COLO668 (cell line): ENCODE data around the gene MOB3A.
A peak's percentile ranks its signal among the peaks of the same experiment; 100 is the strongest.

Source experiments
- DNase-seq: peaks from one replicate; lab custom pipeline; 2025; ENCODE audit not compliant: unreplicated experiment; lab: John Stamatoyannopoulos, UW

The MOB3A gene

DNA sequence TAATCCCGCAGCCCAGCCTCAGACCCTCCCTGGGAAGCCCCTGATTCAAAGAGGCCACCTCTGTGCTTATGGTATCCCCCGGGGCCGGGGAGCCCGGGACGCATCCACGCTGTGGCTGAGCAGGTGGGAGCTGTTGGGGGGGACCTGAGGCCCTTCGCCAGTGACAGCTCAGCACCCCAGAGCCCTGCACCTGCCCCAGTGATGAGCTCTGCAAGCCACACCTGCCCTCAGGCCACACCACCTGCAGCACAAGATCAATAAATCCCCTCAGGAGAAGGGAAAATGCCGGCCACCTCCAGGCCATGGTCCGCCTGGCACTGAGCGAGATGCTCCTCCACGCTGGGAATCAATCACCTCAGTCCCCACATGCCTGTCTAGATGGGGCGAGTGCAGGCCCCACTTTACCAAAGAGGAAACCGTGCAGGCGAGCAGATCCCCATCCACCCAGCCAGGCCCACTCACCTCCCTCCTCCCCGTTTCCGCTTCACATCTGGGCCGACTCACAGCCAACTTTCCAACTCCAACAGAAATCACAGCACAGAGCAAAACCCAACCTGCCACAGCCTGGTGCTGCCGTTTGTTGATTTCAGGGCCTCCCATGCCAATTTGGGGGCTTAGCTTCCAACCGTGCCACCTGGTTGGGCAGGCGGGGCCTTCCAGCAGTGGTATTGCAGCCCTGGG lies 12.8 kb downstream of the MOB3A start:
- DNase-seq = peak; percentile 91

DNA sequence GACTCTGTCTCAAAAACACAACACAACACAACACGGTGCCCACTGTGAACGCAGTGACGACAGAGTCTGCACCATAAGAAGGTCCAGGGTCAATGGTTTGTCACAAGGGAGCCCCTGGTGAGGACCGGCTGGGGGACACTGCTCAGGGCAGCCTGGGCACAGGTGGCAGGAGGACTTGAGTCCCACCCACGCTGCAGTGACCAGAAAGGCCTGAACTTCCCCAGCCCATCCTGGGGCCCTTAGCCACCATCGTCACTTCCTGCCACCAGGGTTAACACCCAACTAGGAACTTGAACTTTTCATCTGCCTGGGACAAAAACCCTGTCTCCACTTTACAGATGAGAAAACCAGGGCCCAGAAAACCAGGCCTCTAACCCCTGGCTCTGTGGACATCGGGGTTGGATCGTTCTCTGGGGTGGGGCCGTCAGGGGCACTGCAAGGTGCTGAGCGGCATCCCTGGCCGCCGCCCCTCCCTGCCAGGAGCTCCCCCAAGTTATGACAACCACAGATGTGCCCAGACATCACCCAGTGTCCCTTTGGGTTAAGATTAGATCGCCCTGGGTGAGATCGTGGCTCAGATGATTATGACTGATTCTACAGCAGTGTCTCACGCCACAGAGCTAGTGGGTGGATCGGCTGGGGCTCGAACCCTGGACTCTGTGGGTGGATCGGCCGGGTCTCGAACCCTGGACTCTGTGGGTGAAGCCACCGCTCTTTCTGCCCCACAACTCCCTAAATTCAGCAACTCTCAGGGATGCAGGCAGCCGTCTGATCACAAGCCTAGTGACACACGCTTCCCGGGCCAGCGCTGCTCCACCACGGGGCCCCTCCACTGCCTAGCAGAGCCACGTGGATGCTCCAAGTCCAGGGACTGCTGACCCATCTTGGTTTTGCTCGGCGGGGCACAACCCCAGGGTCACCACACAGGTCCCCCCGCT lies 14.0 kb downstream of the MOB3A start:
- no peak for DNase-seq

DNA sequence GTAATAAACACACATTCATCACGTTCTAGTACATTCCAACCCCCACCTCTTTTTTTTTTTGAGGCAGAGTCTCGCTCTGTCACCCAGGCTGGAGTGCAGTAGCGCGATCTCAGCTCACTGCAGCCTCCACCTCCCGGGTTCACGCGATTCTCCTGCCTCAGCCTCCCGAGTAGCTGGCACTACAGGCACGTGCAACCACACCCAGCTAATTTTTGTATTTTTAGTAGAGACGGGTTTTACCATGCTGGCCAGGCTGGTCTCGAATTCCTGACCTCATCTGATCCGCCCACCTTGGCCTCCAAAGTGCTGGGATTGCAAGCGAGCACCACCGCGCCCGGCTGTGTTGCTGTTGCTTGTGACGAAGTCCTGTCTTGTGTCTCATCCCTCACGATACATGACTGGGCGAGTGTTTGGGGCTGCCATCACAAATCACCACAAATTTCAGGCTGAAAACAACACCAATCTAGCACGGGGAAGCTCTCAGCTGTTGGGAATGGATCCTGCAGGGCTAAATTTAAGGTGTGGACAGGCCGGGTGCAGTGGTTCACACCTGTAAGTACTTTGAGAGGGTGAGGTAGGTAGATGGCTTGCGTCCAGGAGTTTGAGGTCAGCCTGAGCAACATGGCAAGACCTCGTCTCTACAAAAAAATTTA lies 15.7 kb downstream of the MOB3A start:
- no peak for DNase-seq

DNA sequence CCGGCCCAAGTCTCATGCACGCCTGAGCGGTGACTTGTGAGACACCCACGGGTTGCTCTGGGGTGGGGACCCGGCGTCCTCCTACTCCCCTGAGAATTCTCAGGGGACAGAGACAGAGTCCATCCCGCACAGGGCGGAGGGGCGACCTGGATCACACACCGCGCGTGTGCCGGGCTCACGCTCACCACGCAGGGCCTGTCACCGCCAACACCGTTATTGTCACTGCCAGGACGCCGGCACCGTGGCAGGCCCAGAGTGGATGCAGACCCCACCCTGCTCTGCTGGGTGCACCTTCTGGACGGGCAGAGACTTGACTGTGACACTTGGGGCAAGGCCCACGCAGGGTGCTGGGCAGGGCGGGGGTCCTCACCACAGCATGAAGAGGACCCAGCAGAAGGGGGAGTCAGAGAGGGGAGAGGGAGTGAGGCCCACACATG lies 16.2 kb downstream of the MOB3A start:
- no peak for DNase-seq

DNA sequence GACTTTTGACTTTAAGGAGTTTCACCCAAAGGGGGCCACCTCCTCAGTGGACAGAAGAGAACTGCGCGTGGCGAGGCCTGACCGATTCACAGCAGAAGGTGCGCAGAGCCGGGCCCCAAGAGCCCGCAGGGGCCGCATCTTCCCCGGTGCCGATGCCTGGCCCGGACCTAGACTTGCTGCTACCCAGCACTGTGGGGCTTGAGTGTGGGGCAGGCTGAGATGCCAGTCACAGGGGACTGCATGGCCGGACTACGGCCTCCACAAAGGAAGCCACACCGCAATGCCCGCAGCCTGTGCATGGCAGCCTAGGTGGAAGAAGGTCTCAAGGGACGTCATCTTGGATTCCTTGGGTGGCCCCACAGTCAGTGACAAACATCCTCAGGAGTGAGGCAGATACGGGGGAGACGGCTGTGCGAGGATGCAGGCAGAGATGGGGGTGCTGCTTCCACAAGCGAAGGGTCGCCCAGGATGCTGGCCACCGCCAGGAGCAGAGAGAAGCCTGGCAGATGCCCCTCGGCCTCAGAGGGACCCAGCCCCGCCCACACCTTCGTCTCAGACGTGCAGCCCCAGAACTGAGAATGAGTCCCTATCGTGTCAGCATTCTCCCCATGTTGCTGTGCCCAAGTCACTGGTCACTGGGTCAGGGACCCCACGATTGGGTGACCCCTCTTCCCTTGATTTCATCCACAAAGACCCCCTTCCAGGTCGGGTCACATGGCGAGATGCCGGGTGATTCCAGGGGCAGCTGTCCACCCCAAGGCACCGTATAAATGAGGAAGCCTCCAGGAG lies 16.9 kb downstream of the MOB3A start:
- DNase-seq = no peak

DNA sequence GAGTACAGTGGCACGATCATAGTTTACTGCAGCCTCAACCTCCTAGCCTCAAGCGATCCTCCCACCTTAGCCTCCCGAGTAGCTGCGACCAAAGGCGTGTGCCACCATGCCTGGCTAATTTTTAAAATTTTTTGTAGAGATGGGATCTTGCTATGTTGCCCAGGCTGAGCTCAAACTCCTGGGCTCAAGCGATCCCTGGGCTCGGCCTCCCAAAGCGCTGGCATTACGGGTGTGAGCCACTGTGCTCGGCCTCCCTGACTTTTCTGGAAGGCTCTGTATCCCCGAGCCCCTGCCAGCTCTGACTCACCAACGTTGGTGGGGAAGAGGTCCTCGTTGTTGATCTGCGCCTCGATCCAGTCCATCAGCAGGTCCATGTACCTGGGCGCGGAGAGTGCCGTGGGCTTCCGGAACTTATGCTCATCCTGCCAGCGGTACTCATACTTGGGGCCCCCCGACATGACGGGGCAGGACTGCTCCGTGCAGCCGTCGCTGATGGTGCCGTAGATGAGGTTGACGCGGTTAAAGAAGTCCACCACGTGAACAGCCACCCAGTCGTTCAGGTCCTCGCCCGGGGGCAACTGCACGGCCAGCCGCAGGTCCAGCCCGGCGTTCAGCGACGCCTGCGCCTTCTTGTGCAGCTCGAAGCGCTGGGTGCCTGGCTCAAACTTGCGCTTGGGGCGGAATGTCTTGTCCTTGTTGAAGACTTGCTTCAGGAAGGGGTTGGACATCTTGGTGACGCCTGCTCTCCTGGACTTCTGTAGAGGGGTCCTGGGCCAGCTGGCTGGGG lies 18.1 kb downstream of the MOB3A start:
- no peak for DNase-seq

DNA sequence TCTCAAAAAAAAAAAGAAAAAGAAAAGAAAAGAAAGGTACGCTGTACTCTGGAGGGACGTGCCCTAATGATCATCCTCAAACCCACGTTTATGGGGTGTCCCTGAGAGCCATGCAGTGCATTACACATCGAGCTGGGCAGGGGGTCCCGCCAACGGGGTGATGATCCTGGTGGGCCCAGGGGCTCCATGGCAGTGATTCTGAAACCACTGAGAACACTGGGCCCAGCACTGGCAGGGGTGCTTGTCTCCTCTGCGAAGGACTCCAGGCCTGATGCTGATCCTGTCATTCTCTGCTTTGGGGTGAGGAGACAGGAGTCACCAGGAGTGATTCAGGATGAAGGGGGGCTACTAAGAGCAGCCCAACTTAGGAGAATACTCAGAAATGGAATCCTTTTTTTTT lies 18.7 kb downstream of the MOB3A start:
- no peak for DNase-seq

DNA sequence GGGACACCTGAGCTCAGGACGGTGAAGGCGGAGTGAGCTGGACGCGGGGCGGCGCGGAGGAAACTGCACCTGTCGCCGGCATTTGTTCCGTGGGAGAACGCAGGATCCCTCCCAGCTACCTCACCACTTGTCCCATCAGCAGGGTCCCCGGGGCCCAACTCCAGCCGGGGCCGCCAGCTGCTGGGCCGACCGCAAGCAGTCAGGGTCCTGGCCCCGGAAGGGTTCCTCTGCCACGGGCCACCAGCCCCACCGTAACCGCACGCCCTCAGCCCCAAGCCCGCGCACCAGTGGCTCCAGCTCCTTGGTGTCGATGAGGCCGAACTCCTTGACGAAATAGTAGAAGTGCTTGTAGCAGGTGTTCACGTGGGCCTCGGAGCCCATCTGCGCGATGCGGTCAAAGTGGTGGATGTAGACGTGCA lies 19.6 kb downstream of the MOB3A start:
- no peak for DNase-seq

DNA sequence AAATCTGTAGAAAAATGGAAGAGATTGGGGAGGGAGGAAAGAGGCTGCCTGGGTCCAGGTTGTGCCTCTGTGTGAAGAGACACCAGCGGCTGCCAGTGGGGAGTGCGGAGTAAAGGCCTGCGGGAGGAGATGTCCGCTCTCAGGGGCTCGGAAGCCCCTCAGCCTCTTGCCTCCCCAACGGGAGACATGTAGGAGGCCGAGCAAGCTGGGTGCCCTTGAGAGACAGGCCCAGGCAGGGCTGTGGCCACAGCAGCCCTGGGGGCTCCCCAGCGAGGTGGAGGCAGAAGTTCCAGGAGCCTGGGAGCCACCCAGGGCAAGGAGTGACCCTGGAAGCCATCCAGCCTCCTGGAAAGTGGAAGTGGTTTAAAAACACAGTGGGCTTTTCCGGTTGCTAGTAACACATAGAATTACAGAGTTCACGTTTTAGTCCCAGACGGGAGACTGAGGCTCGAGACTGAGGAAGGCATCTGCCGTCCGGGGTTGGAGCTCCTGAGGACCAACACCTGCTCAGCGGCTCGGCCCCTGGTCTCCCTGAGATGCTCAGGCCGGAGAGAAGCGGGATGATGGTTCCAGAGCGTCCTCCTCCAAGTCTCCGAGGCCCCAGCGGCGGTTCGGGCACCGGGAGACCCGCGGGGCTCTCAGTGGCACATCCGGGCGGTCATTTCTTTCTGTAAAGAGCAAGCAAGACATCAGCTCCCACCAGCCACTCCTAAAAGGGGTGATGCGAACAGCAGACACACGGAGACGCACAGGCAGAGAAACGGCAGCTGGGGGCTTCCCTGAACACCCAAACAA lies 23.2 kb downstream of the MOB3A start:
- DNase-seq = no peak

DNA sequence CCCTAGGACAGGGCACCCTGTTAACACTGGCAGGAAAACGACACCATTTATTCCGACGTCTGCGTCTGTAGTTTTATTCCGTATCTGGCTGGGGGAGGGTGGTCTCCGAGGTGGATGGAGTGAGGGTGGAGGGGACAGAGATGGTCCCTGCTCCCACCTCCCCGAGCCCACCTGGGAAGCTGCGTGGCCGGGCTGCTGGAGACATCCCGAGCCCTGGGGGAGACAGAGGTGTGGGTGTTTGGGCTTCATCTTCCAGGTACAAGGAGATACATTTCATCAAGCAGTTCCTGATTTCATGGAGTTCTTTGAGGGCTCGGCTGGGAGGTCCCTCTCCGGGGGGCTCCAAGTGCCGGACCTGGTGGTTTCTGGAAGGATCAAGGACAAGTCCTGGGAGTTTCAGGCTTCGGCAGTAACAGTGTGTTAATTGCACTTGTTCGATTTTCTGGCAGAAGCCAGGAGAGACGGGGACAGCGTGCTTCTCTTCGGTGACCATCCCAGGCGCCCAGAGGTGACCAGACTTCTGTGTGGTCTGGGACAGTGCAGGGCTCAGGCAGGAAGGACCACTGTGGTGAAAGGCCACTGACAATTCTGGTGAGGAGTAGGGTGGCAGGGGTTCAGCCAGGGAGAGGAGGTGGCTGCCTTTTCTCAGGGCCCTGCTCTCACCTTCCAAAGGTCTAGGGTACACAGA lies 25.0 kb downstream of the MOB3A start:
- no peak for DNase-seq

DNA sequence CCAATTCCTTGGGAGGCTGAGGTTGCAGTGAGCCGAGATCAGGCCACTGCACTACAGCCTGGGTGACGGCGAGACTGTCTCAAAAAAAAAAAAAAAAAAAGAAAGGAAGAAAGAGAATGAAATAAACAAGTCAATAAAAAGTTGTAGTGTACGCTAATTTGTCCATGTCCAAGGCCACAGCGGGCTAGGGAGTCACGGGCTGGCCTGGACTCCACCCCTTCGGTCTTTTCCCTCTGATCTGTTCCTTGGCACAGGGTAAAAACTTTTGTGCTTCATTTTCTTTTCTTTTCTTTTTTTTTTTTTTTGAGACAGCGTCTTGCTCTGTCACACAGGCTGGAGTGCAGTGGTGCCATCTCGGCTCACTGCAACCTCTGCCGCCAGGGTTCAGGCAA lies 25.7 kb downstream of the MOB3A start:
- no peak for DNase-seq

DNA sequence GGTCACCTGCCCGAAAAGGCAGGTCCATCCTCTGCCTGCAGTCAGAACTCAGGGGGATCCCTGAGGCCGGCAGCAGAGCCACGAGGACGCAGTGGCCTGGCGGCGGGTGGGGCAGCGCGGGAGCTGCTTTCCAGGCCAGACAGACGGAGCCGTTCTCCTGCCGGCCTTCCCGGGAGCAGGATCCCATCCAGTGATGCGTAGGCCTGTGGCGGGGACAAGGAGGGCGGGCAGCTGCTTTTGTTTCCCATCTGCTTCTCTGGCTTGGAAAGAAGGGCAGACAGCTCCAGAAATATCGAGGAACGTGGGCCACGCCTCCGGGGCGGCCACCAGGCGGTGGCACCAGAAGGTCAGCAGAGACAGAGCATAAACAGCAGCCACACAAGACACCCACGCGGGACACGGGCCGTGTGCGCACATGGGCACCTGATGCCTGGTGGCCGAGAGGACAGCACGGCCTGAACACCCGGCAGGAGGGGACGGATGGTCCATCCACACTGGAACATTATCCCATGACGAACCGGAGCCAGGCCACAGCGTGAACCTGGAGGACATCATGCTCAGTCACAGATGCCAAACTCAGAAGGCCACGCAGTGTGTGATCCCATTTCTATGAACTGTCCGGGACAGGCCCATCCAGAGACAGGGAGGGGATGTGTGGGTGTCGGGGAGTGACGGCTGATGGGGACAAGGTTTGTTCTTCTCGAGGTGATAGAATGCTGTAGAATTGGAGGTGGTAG lies 31.2 kb downstream of the MOB3A start:
- peak; percentile 18 for DNase-seq

DNA sequence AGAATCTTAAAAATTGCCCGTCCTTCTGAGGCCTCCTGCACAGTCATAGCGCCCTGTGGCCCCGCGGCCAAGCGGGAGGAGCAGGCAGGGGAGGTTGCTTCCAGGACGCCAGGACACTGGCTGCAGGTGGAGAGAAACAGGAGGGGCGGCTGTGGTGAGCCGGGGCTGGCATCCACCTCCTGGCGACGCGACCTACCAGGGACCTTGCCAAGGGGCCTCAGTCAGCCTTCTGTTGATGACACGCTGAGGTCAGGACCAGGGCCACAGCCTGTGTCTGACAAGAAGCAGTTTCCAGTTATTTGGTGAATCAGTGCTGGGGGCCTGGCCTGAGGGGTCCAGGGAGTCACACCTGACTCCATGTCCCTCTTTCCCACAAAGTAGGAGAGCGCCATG lies 31.7 kb downstream of the MOB3A start:
- DNase-seq = peak; percentile 9

DNA sequence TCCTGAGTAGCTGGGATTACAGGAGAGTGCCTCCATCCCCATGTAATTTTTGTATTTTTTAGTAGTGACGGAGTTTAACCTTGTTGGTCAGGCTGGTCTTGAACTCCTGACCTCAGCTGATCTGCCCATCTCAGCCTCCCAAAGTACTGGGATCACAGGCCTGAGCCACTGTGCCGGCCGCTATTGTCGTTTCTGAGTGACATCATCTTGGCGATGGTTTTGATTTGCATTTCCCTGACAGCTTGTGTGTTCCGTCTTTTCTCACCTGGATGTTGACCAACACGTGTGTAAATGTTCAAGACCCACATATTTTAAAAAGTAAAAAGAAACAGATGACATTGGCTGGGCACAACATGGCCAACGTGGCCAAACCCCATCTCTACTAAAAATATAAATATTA lies 32.3 kb downstream of the MOB3A start:
- no peak for DNase-seq

DNA sequence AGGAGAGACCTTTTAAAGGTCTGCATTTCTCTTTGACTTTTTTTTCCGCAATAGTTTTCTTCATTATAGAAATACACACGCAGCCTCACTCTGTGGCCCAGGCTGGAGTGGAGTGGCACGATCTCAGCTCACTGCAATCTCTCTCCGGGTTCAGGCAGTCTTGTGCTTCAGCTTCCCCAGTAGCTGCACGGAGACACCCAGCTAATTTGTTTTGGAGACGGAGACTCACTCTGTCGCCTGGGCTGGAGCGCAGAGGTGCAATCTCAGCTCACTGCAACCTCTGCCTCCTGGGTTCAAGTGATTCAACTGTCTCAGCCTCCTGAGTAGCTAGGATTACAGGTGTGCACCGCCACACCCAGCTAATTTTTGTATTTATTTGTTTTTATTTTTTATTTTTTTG lies 33.4 kb downstream of the MOB3A start:
- DNase-seq = no peak

DNA sequence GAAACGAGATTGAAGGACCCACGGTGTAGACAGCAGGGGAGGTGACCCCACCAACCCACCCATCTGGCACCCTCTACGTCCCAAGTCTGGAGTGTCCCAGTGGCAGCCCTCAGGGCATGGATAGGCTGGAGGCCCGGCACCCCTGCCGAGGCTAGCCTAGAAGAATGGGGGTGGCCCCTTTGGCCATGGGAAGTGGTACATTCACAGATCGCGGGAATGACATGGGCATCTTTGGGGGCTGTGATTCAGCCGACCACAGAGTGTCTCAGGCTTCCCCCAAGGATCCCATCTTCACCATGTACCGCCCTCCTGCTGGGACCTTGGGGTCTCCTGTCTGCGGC lies 33.8 kb downstream of the MOB3A start:
- DNase-seq = no peak

DNA sequence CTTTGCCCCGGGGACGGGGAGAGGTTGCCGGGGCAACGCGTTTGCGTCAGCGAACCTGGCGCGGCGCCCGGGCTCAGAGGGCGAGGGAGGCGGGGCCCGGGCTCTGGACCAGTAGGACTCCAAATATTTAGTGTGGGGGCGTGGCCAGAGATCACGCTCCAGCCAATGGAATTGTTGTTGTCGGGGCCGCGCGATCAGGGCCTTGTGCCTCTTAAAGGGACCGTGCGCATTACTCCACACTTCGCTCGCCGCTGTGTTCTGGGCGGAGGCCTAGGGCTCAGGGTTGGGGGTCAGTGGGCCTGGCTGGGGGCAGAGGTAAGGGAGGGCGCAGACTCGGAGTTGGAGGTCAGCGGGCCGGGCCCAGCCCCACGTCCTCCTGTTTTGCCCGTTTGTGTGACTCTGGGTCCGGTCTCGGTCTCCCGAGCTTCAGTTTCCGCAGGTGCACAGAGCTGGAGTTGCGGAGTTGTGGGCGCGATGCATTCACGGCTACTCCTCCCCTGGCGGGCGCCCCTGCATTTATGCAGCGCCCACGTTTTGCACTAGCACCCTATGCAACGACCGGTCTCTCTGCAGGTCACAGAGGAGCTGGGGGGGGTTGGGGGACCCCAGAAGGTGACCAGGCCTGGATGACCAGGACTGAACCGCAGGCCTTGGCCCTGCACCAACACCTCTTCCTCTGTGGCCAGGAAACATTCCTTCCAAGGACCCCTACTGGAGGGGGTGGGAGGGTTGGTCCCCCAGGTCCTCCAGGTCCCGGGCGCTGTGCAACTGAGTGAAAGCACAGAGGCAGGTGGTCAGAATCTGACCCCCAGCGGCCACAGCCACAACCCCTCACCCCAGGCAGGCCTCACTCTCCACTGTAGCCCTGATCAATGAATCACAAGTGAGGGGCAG lies 34.4 kb downstream of the MOB3A start:
- peak; percentile 99 for DNase-seq
